ENCODE results near the gene PRICKLE3.
"Not testable (repeated sequence)": the region's sequence is repeated elsewhere in the genome, so short reads cannot be mapped to it uniquely, and the experiment has no call there.

The PRICKLE3 gene

GRCh38 chrX:49137492-49137891, 48.7 kb downstream of the PRICKLE3 start:
- Histone ChIP-seq H3K36me3 (ENCODE audit: control insufficient read depth in 2 of 2, insufficient read depth in 2 of 2, low read length in 2 of 2) (no peaks in the 10 kb centered on the region), H3K9me3 (ENCODE audit: control insufficient read depth in 2 of 2, low read length in 2 of 2) (peaks cover 0 to 13% of the 10 kb centered on the region in 2 donors), H3K27me3 (ENCODE audit: control insufficient read depth in 1 of 2, insufficient read depth in 2 of 2, low read length in 2 of 2) (no peaks in the 10 kb centered on the region), H3K4me3 (ENCODE audit: low read length in 2 of 2) (no peak overlapping the region), H3K9ac (ENCODE audit: low read length in 2 of 2) (no peak overlapping the region), H3K4me1 (ENCODE audit: control insufficient read depth, insufficient read depth, low read length) (no peaks in the 10 kb centered on the region), H3K27ac (ENCODE audit: low read length) (no peak overlapping the region)

GRCh38 chrX:49133759-49134158, 52.4 kb downstream of the PRICKLE3 start:
- H3K9me3 ChIP-seq (ENCODE audit: control insufficient read depth in 2 of 2, low read length in 2 of 2), result no peaks in the 10 kb centered on the region
- no peak overlapping the region for H3K27ac ChIP-seq (ENCODE audit: low read length)
- H3K27me3 ChIP-seq (ENCODE audit: control insufficient read depth in 1 of 2, insufficient read depth in 2 of 2, low read length in 2 of 2), result no peaks in the 10 kb centered on the region
- no peaks in the 10 kb centered on the region for H3K4me1 ChIP-seq (ENCODE audit: control insufficient read depth, insufficient read depth, low read length)
- no peak overlapping the region for H3K4me3 ChIP-seq (ENCODE audit: low read length in 2 of 2)
- no peaks in the 10 kb centered on the region for H3K36me3 ChIP-seq (ENCODE audit: control insufficient read depth in 2 of 2, insufficient read depth in 2 of 2, low read length in 2 of 2)
- H3K9ac ChIP-seq (ENCODE audit: low read length in 2 of 2), result no peak overlapping the region

GRCh38 chrX:49132275-49132674, 53.9 kb downstream of the PRICKLE3 start:
- not testable (repeated sequence) for H3K9ac ChIP-seq (ENCODE audit: low read length in 2 of 2); H3K4me3 ChIP-seq (ENCODE audit: low read length in 2 of 2); H3K9me3 ChIP-seq (ENCODE audit: control insufficient read depth in 2 of 2, low read length in 2 of 2); H3K27ac ChIP-seq (ENCODE audit: low read length); H3K4me1 ChIP-seq (ENCODE audit: control insufficient read depth, insufficient read depth, low read length); H3K36me3 ChIP-seq (ENCODE audit: control insufficient read depth in 2 of 2, insufficient read depth in 2 of 2, low read length in 2 of 2); H3K27me3 ChIP-seq (ENCODE audit: control insufficient read depth in 1 of 2, insufficient read depth in 2 of 2, low read length in 2 of 2)

DNA sequence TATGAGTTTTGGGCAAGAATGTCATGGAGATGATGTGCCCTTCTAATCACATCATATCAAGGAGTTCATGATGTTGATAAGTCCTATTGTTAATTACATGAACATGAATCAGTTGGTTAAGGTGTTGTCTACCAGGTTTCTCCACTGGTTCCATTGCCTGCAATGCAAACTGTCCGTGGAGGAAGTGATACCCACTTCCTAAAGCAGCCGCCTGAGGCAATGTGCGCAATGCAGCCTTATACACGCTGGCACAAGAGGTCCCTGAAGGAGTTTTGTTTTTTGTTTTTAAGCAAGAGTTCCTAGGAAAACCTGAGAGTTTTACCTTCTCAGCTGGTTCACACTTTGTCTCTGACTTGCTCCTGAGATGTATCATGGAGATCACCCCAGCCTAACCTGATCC, 56.7 kb downstream of the PRICKLE3 start:
- H3K27me3 ChIP-seq (ENCODE audit: control insufficient read depth in 1 of 2, insufficient read depth in 2 of 2, low read length in 2 of 2), result no peaks in the 10 kb centered on the region
- no peak overlapping the region for H3K27ac ChIP-seq (ENCODE audit: low read length)
- no peaks in the 10 kb centered on the region for H3K9me3 ChIP-seq (ENCODE audit: control insufficient read depth in 2 of 2, low read length in 2 of 2)
- H3K36me3 ChIP-seq (ENCODE audit: control insufficient read depth in 2 of 2, insufficient read depth in 2 of 2, low read length in 2 of 2), result no peaks in the 10 kb centered on the region
- H3K9ac ChIP-seq (ENCODE audit: low read length in 2 of 2), result no peak overlapping the region
- H3K4me1 ChIP-seq (ENCODE audit: control insufficient read depth, insufficient read depth, low read length), result no peaks in the 10 kb centered on the region
- H3K4me3 ChIP-seq (ENCODE audit: low read length in 2 of 2), result no peak overlapping the region

DNA sequence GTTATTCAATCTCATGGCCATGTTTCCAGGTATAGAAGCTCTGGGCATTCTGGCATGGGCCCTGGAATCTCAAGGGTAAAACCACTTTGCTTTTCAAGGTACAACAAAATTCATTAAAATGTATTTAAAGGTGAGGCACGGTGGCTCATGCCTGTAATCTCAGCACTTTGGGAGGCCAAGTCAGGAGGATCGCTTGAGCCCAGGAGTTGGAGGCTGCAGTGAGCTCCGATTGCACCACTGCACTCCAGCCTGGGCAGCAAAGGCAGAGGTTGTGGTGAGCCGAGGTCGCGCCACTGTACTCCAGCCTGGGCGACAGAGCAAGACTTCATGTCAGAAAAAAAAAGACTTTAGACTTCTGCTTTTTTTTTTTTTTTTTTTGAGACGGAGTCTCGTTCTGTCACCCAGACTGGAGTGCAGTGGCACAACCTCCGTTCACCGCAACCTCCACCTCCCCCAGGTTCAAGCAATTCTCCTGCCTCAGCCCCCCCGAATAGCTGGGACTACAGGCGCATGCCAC, 58.4 kb downstream of the PRICKLE3 start:
- H3K4me1 ChIP-seq (ENCODE audit: control insufficient read depth, insufficient read depth, low read length); H3K27ac ChIP-seq (ENCODE audit: low read length); H3K9ac ChIP-seq (ENCODE audit: low read length in 2 of 2); H3K4me3 ChIP-seq (ENCODE audit: low read length in 2 of 2); H3K36me3 ChIP-seq (ENCODE audit: control insufficient read depth in 2 of 2, insufficient read depth in 2 of 2, low read length in 2 of 2); H3K9me3 ChIP-seq (ENCODE audit: control insufficient read depth in 2 of 2, low read length in 2 of 2); H3K27me3 ChIP-seq (ENCODE audit: control insufficient read depth in 1 of 2, insufficient read depth in 2 of 2, low read length in 2 of 2): not testable (repeated sequence)

Measured in stomach smooth muscle (tissue), 2 donors.